H1 (cell line): ENCODE measurements around the gene MRPL41. TPM values are rescaled to one million over a fixed set of nuclear protein-coding genes. Genes with fewer than 3 reads are reported as not detected.

Experiments used
- CTCF ChIA-PET: fragments of 300-600 bp; sonication (Branson Sonifier 250); formaldehyde crosslinking; loops from one replicate; lab custom pipeline; 2021; ENCODE audit not compliant: partially characterized antibody; lab: Charles Lee
- POLR2A ChIA-PET: fragments of 300-600 bp; sonication (Branson Sonifier 250); formaldehyde crosslinking; loops from one replicate; lab custom pipeline; 2021; ENCODE audit warnings: inconsistent platforms; ENCODE audit not compliant: partially characterized antibody; lab: Charles Lee
- DNase-seq, 2 experiments: peaks; one replicate each; pipeline versions ENCODE4 v3.0.0 to v3.0.0-alpha.2; 2010 to 2022; ENCODE audit warnings: low spot score in 2 of 2, low read depth in 1 of 2, mixed read lengths in 1 of 2
- FAIRE-seq: peaks from 2 replicates; lab custom pipeline; 2011; peaks lifted over from hg19 to GRCh38; lab: Jason Lieb, UNC
- H2AFZ ChIP-seq: 2 replicates; pipeline ENCODE4 v1.8.1; 2012; ENCODE audit warnings: low read length, inconsistent platforms
- H2AK5ac ChIP-seq: 2 replicates; pipeline ENCODE4 v1.6.1; 2013; ENCODE audit warnings: low read depth, low read length
- H2BK120ac ChIP-seq: replicated peaks from 2 replicates; pipeline ENCODE3; 2013; ENCODE audit warnings: low read depth, low read length, inconsistent platforms
- H2BK12ac ChIP-seq: 2 replicates; pipeline ENCODE4 v1.6.1; 2013; ENCODE audit warnings: low read depth, low read length
- H2BK15ac ChIP-seq: 2 replicates; pipeline ENCODE4 v1.6.1; 2013; ENCODE audit warnings: low read length
- H2BK20ac ChIP-seq: 2 replicates; pipeline ENCODE4 v1.6.1; 2013; ENCODE audit warnings: low read length
- H2BK5ac ChIP-seq: 2 replicates; pipeline ENCODE4 v1.6.1; 2013; ENCODE audit warnings: low read depth, low read length
- H3K14ac ChIP-seq: 2 replicates; pipeline ENCODE4 v1.6.1; 2013; ENCODE audit warnings: inconsistent platforms; ENCODE audit not compliant: insufficient read length
- H3K18ac ChIP-seq: 2 replicates; pipeline ENCODE4 v1.6.1; 2013; ENCODE audit warnings: low read length; ENCODE audit errors: extremely low read depth
- H3K23ac ChIP-seq: 2 replicates; pipeline ENCODE4 v1.6.1; 2013; ENCODE audit warnings: inconsistent platforms; ENCODE audit not compliant: insufficient read length
- H3K23me2 ChIP-seq: 2 replicates; pipeline ENCODE4 v1.6.1; 2013; ENCODE audit warnings: low read depth, low read length
- H3K27ac ChIP-seq: 2 replicates; pipeline ENCODE4 v1.6.1; 2011; ENCODE audit warnings: low read depth, low read length, inconsistent platforms
- H3K27me3 ChIP-seq, 4 experiments: replicated peaks in 1 of 4; 1 replicate in 1 of 4; 2 replicates in 3 of 4; pipeline versions ENCODE4 v1.6.1 to v1.8.1; 2011 to 2013; ENCODE audit warnings: low read length in 3 of 4, mild to moderate bottlenecking in 3 of 4, inconsistent platforms in 2 of 4, mixed read lengths in 2 of 4, moderate library complexity in 1 of 4; ENCODE audit not compliant: control insufficient read depth in 3 of 4, insufficient read depth in 3 of 4; ENCODE audit errors: extremely low read depth in 1 of 4
- H3K36me3 ChIP-seq, 4 experiments: 2 replicates each; pipeline versions ENCODE4 v1.6.1 to v1.8.1; 2011 to 2013; ENCODE audit warnings: mild to moderate bottlenecking in 4 of 4, low read length in 3 of 4, moderate library complexity in 2 of 4, control low read depth in 1 of 4, inconsistent platforms in 1 of 4; ENCODE audit not compliant: insufficient read depth in 4 of 4, control insufficient read depth in 2 of 4
- H3K4ac ChIP-seq: replicated peaks from 2 replicates; pipeline ENCODE3; 2013; ENCODE audit warnings: low read length, low read depth, mixed read lengths, inconsistent platforms; ENCODE audit not compliant: insufficient read length
- H3K4me1 ChIP-seq, 4 experiments: replicated peaks in 1 of 4; 1 replicate in 1 of 4; 2 replicates in 3 of 4; pipeline versions ENCODE4 v1.6.1 to v1.8.1; 2011 to 2013; ENCODE audit warnings: low read length in 3 of 4, inconsistent platforms in 2 of 4, mixed read lengths in 1 of 4; ENCODE audit not compliant: insufficient read depth in 4 of 4, control insufficient read depth in 3 of 4
- H3K4me2 ChIP-seq, 2 experiments: 2 replicates each; pipeline versions ENCODE4 v1.6.1 to v1.8.1; 2011 to 2013; ENCODE audit warnings: low read depth in 2 of 2, low read length in 2 of 2, control low read depth in 1 of 2, inconsistent platforms in 1 of 2, mild to moderate bottlenecking in 1 of 2; ENCODE audit not compliant: insufficient read depth in 1 of 2
- H3K4me3 ChIP-seq, 4 experiments: fragments of 200-600, 300-600 bp in 1 of 4; sonication (generic), shearing (Covaris generic), sonication (Bioruptor Twin) in 1 of 4; 2 replicates each; pipeline versions ENCODE4 v1.5.1 to v1.8.1; 2011 to 2016; ENCODE audit warnings: low read length in 4 of 4, low read depth in 3 of 4, control low read depth in 2 of 4, inconsistent platforms in 2 of 4, mild to moderate bottlenecking in 2 of 4, mixed read lengths in 1 of 4, moderate library complexity in 1 of 4; ENCODE audit not compliant: insufficient read depth in 2 of 4; ENCODE audit errors: extremely low read depth in 1 of 4
- H3K56ac ChIP-seq: replicated peaks from 2 replicates; pipeline ENCODE3; 2013; ENCODE audit warnings: low read depth, mild to moderate bottlenecking, mixed read lengths, low read length, inconsistent platforms; ENCODE audit not compliant: insufficient read length
- H3K79me1 ChIP-seq: 2 replicates; pipeline ENCODE4 v1.6.1; 2013; ENCODE audit warnings: low read depth, low read length, control low read depth
- H3K79me2 ChIP-seq, 2 experiments: 2 replicates each; pipeline versions ENCODE4 v1.6.1 to v1.8.1; 2012 to 2013; ENCODE audit warnings: low read length in 2 of 2, mild to moderate bottlenecking in 2 of 2, inconsistent platforms in 1 of 2; ENCODE audit not compliant: insufficient read depth in 2 of 2, control insufficient read depth in 1 of 2
- H3K9ac ChIP-seq, 4 experiments: replicated peaks in 1 of 4; 1 replicate in 1 of 4; 2 replicates in 3 of 4; pipeline versions ENCODE4 v1.6.1 to v1.8.1; 2011 to 2013; ENCODE audit warnings: low read depth in 3 of 4, low read length in 3 of 4, control low read depth in 2 of 4, mild to moderate bottlenecking in 2 of 4, moderate library complexity in 2 of 4, inconsistent platforms in 1 of 4; ENCODE audit errors: extremely low read depth in 1 of 4
- H3K9me3 ChIP-seq, 2 experiments: 2 replicates each; pipeline versions ENCODE4 v1.6.1 to v1.8.1; 2012 to 2013; ENCODE audit warnings: mild to moderate bottlenecking in 2 of 2, moderate library complexity in 2 of 2, control low read depth in 1 of 2, inconsistent platforms in 1 of 2, low read depth in 1 of 2, low read length in 1 of 2, mixed read lengths in 1 of 2; ENCODE audit not compliant: insufficient read depth in 2 of 2
- H4K20me1 ChIP-seq, 2 experiments: replicated peaks in 1 of 2; 2 replicates each; pipeline versions ENCODE3 to v1.8.1; 2011 to 2013; ENCODE audit warnings: inconsistent platforms in 2 of 2, low read length in 2 of 2, mild to moderate bottlenecking in 1 of 2; ENCODE audit not compliant: insufficient read depth in 2 of 2, control insufficient read depth in 1 of 2
- H4K5ac ChIP-seq: 2 replicates; pipeline ENCODE4 v1.6.1; 2013; ENCODE audit warnings: low read length, low read depth, mixed read lengths, inconsistent platforms; ENCODE audit not compliant: insufficient read length
- H4K8ac ChIP-seq: 2 replicates; pipeline ENCODE4 v1.8.0; 2013; ENCODE audit warnings: mild to moderate bottlenecking, moderate library complexity, low read length, inconsistent platforms; ENCODE audit not compliant: insufficient read depth; ENCODE audit errors: extremely low read depth
- H4K91ac ChIP-seq: replicated peaks from 2 replicates; pipeline ENCODE3; 2013; ENCODE audit warnings: low read length, mixed read lengths, inconsistent platforms; ENCODE audit not compliant: insufficient read length
- ATF3 ChIP-seq: IDR thresholded peaks from 2 replicates; pipeline ENCODE4 v1.6.1; 2011; ENCODE audit warnings: low read depth, mild to moderate bottlenecking, low read length; ENCODE audit not compliant: insufficient read depth
- CTBP2 ChIP-seq: IDR thresholded peaks from 2 replicates; pipeline ENCODE4 v1.7.0; 2011; ENCODE audit warnings: borderline replicate concordance, mild to moderate bottlenecking, moderate library complexity, mixed read lengths, low read length; ENCODE audit not compliant: insufficient read depth, insufficient read length
- HDAC6 ChIP-seq: IDR thresholded peaks from one replicate; pipeline ENCODE4 v1.7.1; 2012; ENCODE audit warnings: low read depth, mild to moderate bottlenecking, inconsistent platforms, low read length, moderate library complexity
- KDM1A ChIP-seq: fragments of 200-600, 300-600 bp; sonication (generic); IDR thresholded peaks from 2 replicates; pipeline ENCODE4 v1.7.1; 2016; ENCODE audit warnings: mild to moderate bottlenecking, low read length, borderline replicate concordance
- MAFK ChIP-seq: IDR thresholded peaks from 2 replicates; pipeline ENCODE4 v1.6.1; 2012; ENCODE audit warnings: low read depth, mild to moderate bottlenecking, improper control_type of control experiment, low read length
- RNF2 ChIP-seq: fragments of 200-900, 300-1000 bp; sonication (generic); IDR thresholded peaks from 2 replicates; pipeline ENCODE4 v1.7.1; 2016; ENCODE audit warnings: borderline replicate concordance, low read depth, mild to moderate bottlenecking, antibody characterized with exemption, low read length; ENCODE audit not compliant: poor library complexity, severe bottlenecking; ENCODE audit errors: missing control alignments
- RXRA ChIP-seq: IDR thresholded peaks from 2 replicates; pipeline ENCODE4 v1.6.1; 2011; ENCODE audit warnings: low read depth, mild to moderate bottlenecking, low read length, moderate library complexity; ENCODE audit not compliant: insufficient read depth
- SIRT6 ChIP-seq: IDR thresholded peaks from one replicate; pipeline ENCODE4 v1.7.1; 2012; ENCODE audit warnings: low read length, inconsistent platforms
- TAF1 ChIP-seq: IDR thresholded peaks from 2 replicates; pipeline ENCODE4 v1.6.1; 2011; ENCODE audit warnings: mild to moderate bottlenecking, low read depth, low read length
- TCF12 ChIP-seq: IDR thresholded peaks from 2 replicates; pipeline ENCODE4 v1.6.1; 2011; ENCODE audit warnings: low read depth, mild to moderate bottlenecking, low read length
- TEAD4 ChIP-seq: IDR thresholded peaks from 2 replicates; pipeline ENCODE4 v1.6.1; 2012; ENCODE audit warnings: low read depth, low read length, inconsistent platforms, mixed read lengths
- WGBS, 2 experiments: shearing (Covaris generic) in 1 of 2; methylation state at CpG; one replicate each; pipeline versions ENCODE4 v1.1.6 to v1.1.7; 2013 to 2015; ENCODE audit warnings: low lambda C conversion rate in 2 of 2, mixed read lengths in 2 of 2, inconsistent platforms in 1 of 2, low coverage in 1 of 2, missing lambda C conversion rate in 1 of 2; ENCODE audit not compliant: insufficient replicate concordance in 2 of 2, insufficient coverage in 1 of 2, insufficient read length in 1 of 2; ENCODE audit errors: extremely low coverage in 1 of 2, missing lambda C conversion rate in 1 of 2; 5-methylcytosine and 5-hydroxymethylcytosine counted together
- polyA plus RNA-seq, 7 experiments: library from polyadenylated mRNA; depleted of rRNA in 3 of 7; stranded (reverse) in 5 of 7; unstranded in 2 of 7; fragments of >200 nt in 5 of 7; fragments of 200-250 nt in 2 of 7; gene quantifications; 1 replicate in 5 of 7; 2 replicates in 1 of 7; 4 replicates in 1 of 7; pipeline versions ENCODE4 v1.2.1 to v1.2.3, GENCODE V29; 2011 to 2013; ENCODE audit warnings: missing spikeins in 2 of 7, mixed read lengths in 2 of 7
- total RNA-seq: library from RNA; stranded (reverse); fragmentation: NEBNext Ultra II Directional; extraction: Animal tissue kit (Norgen Biotek cat#: 25700); gene quantifications from 2 replicates; pipeline ENCODE4 v1.2.1, GENCODE V29; 2021

Gene MRPL41
- total and polyA plus RNA-seq, 2 of the 8 experiments (the other 6 are each of a cell fraction or from before 2014, with no cell fraction given), result 47.2 to 58.1 TPM

GRCh38 chr9:137520614-137521404 lies 30.9 kb upstream of the MRPL41 start:
- Histone ChIP-seq H3K27ac (no peak overlapping the region), H3K23me2 (peaks cover 3% of the 10 kb centered on the region; the same call in 1 of the 2 replicates), H3K36me3 (no peaks in the 10 kb centered on the region; a peak in 2 of 8 replicates), H3K23ac (no peak overlapping the region), H4K20me1 (peaks cover 0 to 1% of the 10 kb centered on the region in 2 experiments), H3K27me3 (no peaks in the 10 kb centered on the region), H3K79me2 (no peaks in the 10 kb centered on the region), H2BK12ac (no peak overlapping the region), H3K9me3 (peaks cover 0 to 2% of the 10 kb centered on the region in 2 experiments; a peak in 1 of 4 replicates), H4K8ac (no peak overlapping the region), H2BK20ac (no peak overlapping the region), H2BK120ac (no peak overlapping the region), H3K56ac (no peak overlapping the region), H4K91ac (no peak overlapping the region), H3K4me3 (no peak overlapping the region), H3K14ac (no peak overlapping the region), H3K79me1 (no peaks in the 10 kb centered on the region), H2AK5ac (no peak overlapping the region), H2AFZ (no peak overlapping the region), H2BK5ac (no peak overlapping the region), H3K4me1 (no peaks in the 10 kb centered on the region), H3K18ac (no peak overlapping the region), H3K4me2 (no peak overlapping the region), H3K9ac (no peak overlapping the region), H3K4ac (no peak overlapping the region), H2BK15ac (no peak overlapping the region), H4K5ac (no peak overlapping the region)
- no peak for DNase-seq
- ChIA-PET CTCF (interaction anchor here (0.5 to 2.4 kb wide), 8 partner anchors 8 to 212 kb away, joined by 3 to 9 read pairs (median 3); no protein-coding TSS in a partner anchor), POLR2A (no interaction called here)
- no peak for FAIRE-seq
- WGBS, 2 experiments, result 92% methylated on average over 30 of the region's 30 CpGs; no CpG with 5 or more reads in 1 of the 2 experiments
- TF ChIP-seq TEAD4, result no peak
- no peak for TF ChIP-seq CTBP2
- TF ChIP-seq TAF1, result no peak
- TF ChIP-seq SIRT6, result no peak
- TF ChIP-seq HDAC6, result no peak
- TF ChIP-seq RXRA, result no peak
- no peak for TF ChIP-seq ATF3
- no peak for TF ChIP-seq MAFK
- TF ChIP-seq TCF12, result no peak
- TF ChIP-seq RNF2, result no peak
- TF ChIP-seq KDM1A, result no peak
